NCI-H2107 treated with DMSO at 0.1 percent for 48 hours (cell line): ENCODE measurements around the gene FCER2.

Experiments used
- DNase-seq: peaks from one replicate; lab custom pipeline; 2025; ENCODE audit not compliant: unreplicated experiment; lab: John Stamatoyannopoulos, UW

The FCER2 gene

GRCh38 chr19:7679771-7680605 is 21.9 kb downstream of the FCER2 start:
- DNase-seq: no peak

- DNase-seq: no peak
Observed at GRCh38 chr19:7678971-7679751, 22.8 kb downstream of the FCER2 start.

- no peak for DNase-seq
Observed at GRCh38 chr19:7677669-7678311, 24.1 kb downstream of the FCER2 start.

- no peak for DNase-seq
Observed at GRCh38 chr19:7676854-7677253, 25.1 kb downstream of the FCER2 start, which contains the start of gene MCEMP1. Gene MCEMP1, plus strand, starts transcription at chr19:7677090. Its CDS starts 31 bp downstream, at chr19:7677121.

- no peak for DNase-seq
Observed at GRCh38 chr19:7676376-7676775, 25.6 kb downstream of the FCER2 start.

GRCh38 chr19:7674010-7675005 is 27.6 kb downstream of the FCER2 start:
- no peak for DNase-seq

GRCh38 chr19:7672522-7672921 is 29.4 kb downstream of the FCER2 start:
- no peak for DNase-seq

GRCh38 chr19:7670790-7671189 is 31.1 kb downstream of the FCER2 start:
- no peak for DNase-seq

- no peak for DNase-seq
Observed at GRCh38 chr19:7670150-7670783, 31.7 kb downstream of the FCER2 start.

- DNase-seq: no peak
Observed at GRCh38 chr19:7669641-7670040, 32.3 kb downstream of the FCER2 start.

GRCh38 chr19:7668842-7669241 is 33.1 kb downstream of the FCER2 start, which contains the start of gene RETN:
Gene RETN, plus strand, starts transcription at chr19:7669049. Its CDS starts 278 bp downstream, at chr19:7669327.
- no peak for DNase-seq

GRCh38 chr19:7665076-7665475 is 36.9 kb downstream of the FCER2 start:
- no peak for DNase-seq

GRCh38 chr19:7663706-7664105 is 38.2 kb downstream of the FCER2 start:
- DNase-seq: no peak

- no peak for DNase-seq
Observed at GRCh38 chr19:7662657-7663056, 39.3 kb downstream of the FCER2 start.

GRCh38 chr19:7661744-7662538 is 40.0 kb downstream of the FCER2 start:
- DNase-seq: no peak

GRCh38 chr19:7658219-7658686 is 43.7 kb downstream of the FCER2 start:
- DNase-seq: no peak

- no peak for DNase-seq
Observed at GRCh38 chr19:7657131-7657751, 44.7 kb downstream of the FCER2 start.

- DNase-seq: no peak
Observed at GRCh38 chr19:7655581-7655980, 46.4 kb downstream of the FCER2 start.
